Suprapubic skin (tissue), 3 donors: ENCODE measurements around the gene TOMM7.

Experiments used
- POLR2A ChIP-seq, 2 donors: fragments of 450-650 bp; IDR thresholded peaks; one replicate each; pipeline ENCODE4 v1.6.1; 2017; ENCODE audit warnings: antibody characterized with exemption in 2 of 2, mild to moderate bottlenecking in 2 of 2, moderate library complexity in 2 of 2
- TF ChIP-seq, protein P1 (sequence below), 2 donors: fragments of 200-600 bp in 1 of 2; fragments of 450-650 bp in 1 of 2; sonication (generic) in 1 of 2; IDR thresholded peaks; one replicate each; pipeline ENCODE4 v1.5.1; 2016 to 2019; ENCODE audit warnings: antibody characterized with exemption in 2 of 2, mild to moderate bottlenecking in 1 of 2, moderate library complexity in 1 of 2

- TF ChIP-seq, protein P1, sequence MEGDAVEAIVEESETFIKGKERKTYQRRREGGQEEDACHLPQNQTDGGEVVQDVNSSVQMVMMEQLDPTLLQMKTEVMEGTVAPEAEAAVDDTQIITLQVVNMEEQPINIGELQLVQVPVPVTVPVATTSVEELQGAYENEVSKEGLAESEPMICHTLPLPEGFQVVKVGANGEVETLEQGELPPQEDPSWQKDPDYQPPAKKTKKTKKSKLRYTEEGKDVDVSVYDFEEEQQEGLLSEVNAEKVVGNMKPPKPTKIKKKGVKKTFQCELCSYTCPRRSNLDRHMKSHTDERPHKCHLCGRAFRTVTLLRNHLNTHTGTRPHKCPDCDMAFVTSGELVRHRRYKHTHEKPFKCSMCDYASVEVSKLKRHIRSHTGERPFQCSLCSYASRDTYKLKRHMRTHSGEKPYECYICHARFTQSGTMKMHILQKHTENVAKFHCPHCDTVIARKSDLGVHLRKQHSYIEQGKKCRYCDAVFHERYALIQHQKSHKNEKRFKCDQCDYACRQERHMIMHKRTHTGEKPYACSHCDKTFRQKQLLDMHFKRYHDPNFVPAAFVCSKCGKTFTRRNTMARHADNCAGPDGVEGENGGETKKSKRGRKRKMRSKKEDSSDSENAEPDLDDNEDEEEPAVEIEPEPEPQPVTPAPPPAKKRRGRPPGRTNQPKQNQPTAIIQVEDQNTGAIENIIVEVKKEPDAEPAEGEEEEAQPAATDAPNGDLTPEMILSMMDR (IDR thresholded peaks at IDR 0.05), result no peak
- TF ChIP-seq POLR2A (IDR thresholded peaks at IDR 0.05), result no peak
These were observed 49.6 kb upstream of the TOMM7 start for GRCh38 chr7:22872096-22872807.
